ENCODE data around the gene ENOX1.

GRCh38 chr13:43389983-43390382 lies 396.8 kb downstream of the ENOX1 start:
- no peak for TF ChIP-seq RBBP5 (IDR thresholded peaks at IDR 0.05; ENCODE audit: borderline replicate concordance, low read depth, low read length)
- no peak for TF ChIP-seq SP2 (IDR thresholded peaks at IDR 0.05; ENCODE audit: low read length)

Data from H1 (cell line).